Mucosa of rectum (tissue), 2 donors: ENCODE measurements around the gene MYOM1.
"Not testable (repeated sequence)": the region's sequence is repeated elsewhere in the genome, so short reads cannot be mapped to it uniquely, and the experiment has no call there.

ENCODE experiments used
- H3K27ac ChIP-seq, 2 donors: one replicate each; pipeline ENCODE4 v1.7.0; 2013; ENCODE audit warnings: inconsistent platforms in 2 of 2, low read depth in 2 of 2, low read length in 2 of 2
- H3K27me3 ChIP-seq, 2 donors: one replicate each; pipeline ENCODE4 v1.7.0; 2013; ENCODE audit warnings: low read length in 2 of 2; ENCODE audit not compliant: control insufficient read depth in 2 of 2, insufficient read depth in 2 of 2
- H3K36me3 ChIP-seq, 2 donors: one replicate each; pipeline ENCODE4 v1.7.0; 2013; ENCODE audit warnings: low read length in 2 of 2; ENCODE audit not compliant: control insufficient read depth in 2 of 2, insufficient read depth in 2 of 2
- H3K4me1 ChIP-seq, 2 donors: one replicate each; pipeline ENCODE4 v1.7.0; 2013; ENCODE audit warnings: low read length in 2 of 2, mild to moderate bottlenecking in 1 of 2; ENCODE audit not compliant: control insufficient read depth in 2 of 2, insufficient read depth in 2 of 2
- H3K4me3 ChIP-seq, 2 donors: one replicate each; pipeline ENCODE4 v1.7.0; 2013; ENCODE audit warnings: low read length in 2 of 2
- H3K9ac ChIP-seq, 2 donors: one replicate each; pipeline ENCODE4 v1.7.0; 2013; ENCODE audit warnings: low read length in 2 of 2, low read depth in 1 of 2, mild to moderate bottlenecking in 1 of 2
- H3K9me3 ChIP-seq, 2 donors: one replicate each; pipeline ENCODE4 v1.7.0; 2013; ENCODE audit warnings: low read length in 2 of 2; ENCODE audit not compliant: control insufficient read depth in 2 of 2
- donor health status: healthy.
- donor health status: Normal muscosa, but diverticular disease.

MYOM1 gene

GRCh38 chr18:3221496-3221895, 1.7 kb upstream of the MYOM1 start:
- Histone ChIP-seq H3K27ac (no peak overlapping the region), H3K36me3 (no peaks in the 10 kb centered on the region), H3K27me3 (no peaks in the 10 kb centered on the region), H3K9ac (no peak overlapping the region), H3K4me3 (no peak overlapping the region), H3K4me1 (peaks cover 10 to 17% of the 10 kb centered on the region in 2 donors), H3K9me3 (no peaks in the 10 kb centered on the region)

- not testable (repeated sequence) for H3K9ac ChIP-seq, H3K27me3 ChIP-seq, H3K4me3 ChIP-seq, H3K36me3 ChIP-seq, H3K9me3 ChIP-seq, H3K27ac ChIP-seq
- H3K4me1 ChIP-seq, result peaks cover 10 to 19% of the 10 kb centered on the region in 2 donors
These were observed 1.1 kb upstream of the MYOM1 start for GRCh38 chr18:3220868-3221267.

- Histone ChIP-seq H3K9me3 (no peaks in the 10 kb centered on the region), H3K27me3 (no peaks in the 10 kb centered on the region), H3K4me1 (peaks cover 10 to 16% of the 10 kb centered on the region in 2 donors), H3K27ac (peak overlapping the region in 1 of 2 donors; percentile 11), H3K9ac (no peak overlapping the region), H3K36me3 (no peaks in the 10 kb centered on the region), H3K4me3 (peak overlapping the region in 1 of 2 donors; percentile 24)
These were observed 532 bp downstream of the MYOM1 start for GRCh38 chr18:3219241-3219630.

GRCh38 chr18:3218819-3219218, 949 bp downstream of the MYOM1 start:
- H3K27me3 ChIP-seq, result no peaks in the 10 kb centered on the region
- peaks cover 10 to 16% of the 10 kb centered on the region in 2 donors for H3K4me1 ChIP-seq
- no peaks in the 10 kb centered on the region for H3K9me3 ChIP-seq
- H3K36me3 ChIP-seq, result no peaks in the 10 kb centered on the region
- no peak overlapping the region for H3K27ac ChIP-seq
- H3K4me3 ChIP-seq, result no peak overlapping the region
- H3K9ac ChIP-seq, result no peak overlapping the region

- Histone ChIP-seq H3K36me3 (no peaks in the 10 kb centered on the region), H3K27me3 (no peaks in the 10 kb centered on the region), H3K4me1 (peaks cover 10 to 23% of the 10 kb centered on the region in 2 donors), H3K4me3 (peak overlapping the region; percentile 20 to 27), H3K9me3 (no peaks in the 10 kb centered on the region), H3K27ac (peak overlapping the region in 1 of 2 donors; percentile 82), H3K9ac (no peak overlapping the region)
These were observed 1.7 kb downstream of the MYOM1 start for GRCh38 chr18:3217948-3218647.

DNA sequence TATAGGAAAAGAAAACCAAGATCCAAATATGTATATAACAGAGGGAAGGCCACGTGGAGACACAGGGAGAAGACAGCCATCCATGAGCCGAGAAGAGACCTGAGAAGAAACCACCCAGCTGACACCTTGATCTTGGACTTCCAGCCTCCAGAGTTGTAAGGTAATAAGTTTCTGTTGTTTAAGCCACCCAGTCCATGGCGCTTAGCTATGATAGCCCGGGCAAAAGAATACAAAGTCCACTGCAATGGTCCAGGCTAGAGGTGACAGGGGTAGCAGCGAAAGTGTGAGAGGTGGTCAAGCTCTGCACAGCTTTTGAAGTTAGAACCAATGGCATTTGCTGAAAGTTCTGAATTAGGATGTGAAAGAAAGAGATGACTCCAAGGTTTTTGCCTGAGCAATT, 2.8 kb downstream of the MYOM1 start:
- Histone ChIP-seq H3K27ac (peak overlapping the region; percentile 64 to 82), H3K4me1 (peaks cover 10 to 24% of the 10 kb centered on the region in 2 donors), H3K4me3 (peak overlapping the region in 1 of 2 donors; percentile 4)

GRCh38 chr18:3214855-3215637, 4.7 kb downstream of the MYOM1 start:
- H3K36me3 ChIP-seq, result no peaks in the 10 kb centered on the region
- peaks cover 12 to 24% of the 10 kb centered on the region in 2 donors for H3K4me1 ChIP-seq
- no peak overlapping the region for H3K9ac ChIP-seq
- H3K9me3 ChIP-seq, result no peaks in the 10 kb centered on the region
- H3K27me3 ChIP-seq, result no peaks in the 10 kb centered on the region
- H3K4me3 ChIP-seq, result no peak overlapping the region
- no peak overlapping the region for H3K27ac ChIP-seq

More for the DNA sequence above, 2.8 kb downstream of the MYOM1 start:
- Histone ChIP-seq H3K27me3 (no peaks in the 10 kb centered on the region), H3K9ac (no peak overlapping the region), H3K9me3 (no peaks in the 10 kb centered on the region), H3K36me3 (no peaks in the 10 kb centered on the region)

DNA sequence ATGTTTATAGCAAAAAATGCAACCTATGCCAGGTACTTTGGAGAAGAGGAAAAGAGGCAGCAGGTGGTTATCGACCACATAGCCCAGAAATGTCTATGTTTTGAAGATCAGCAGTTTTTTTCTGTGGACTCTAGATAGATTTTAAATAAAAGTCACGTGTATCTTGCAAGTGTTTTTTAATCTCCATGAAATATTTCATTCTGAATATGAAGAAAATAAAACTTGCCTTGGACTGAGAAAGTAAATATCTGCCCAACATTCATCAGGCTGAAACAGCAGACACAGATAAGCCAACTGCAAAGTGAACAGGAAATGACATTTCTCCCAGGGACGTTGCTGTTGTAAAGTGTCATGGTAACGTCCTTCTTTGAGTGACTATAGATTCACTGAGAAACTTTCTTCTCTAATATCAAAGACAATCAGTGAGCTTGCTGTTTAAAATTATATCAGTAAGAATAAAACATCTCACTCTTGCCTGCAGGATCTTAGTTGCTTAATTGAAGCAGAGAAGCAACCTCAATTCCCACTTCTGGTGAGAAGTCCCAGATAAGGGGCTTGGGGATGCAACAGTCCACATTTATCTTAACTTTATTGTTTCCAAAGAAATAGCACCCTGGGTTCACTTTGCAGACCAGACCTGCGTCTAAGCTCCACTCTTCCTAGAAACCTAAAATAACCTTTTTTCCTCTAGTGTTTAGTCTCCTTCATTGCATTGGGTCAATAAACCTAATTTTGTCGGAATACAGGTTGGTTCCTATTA, 6.3 kb downstream of the MYOM1 start:
- no peaks in the 10 kb centered on the region for H3K27me3 ChIP-seq
- H3K9me3 ChIP-seq, result no peaks in the 10 kb centered on the region
- H3K9ac ChIP-seq, result no peak overlapping the region
- peaks cover 12 to 27% of the 10 kb centered on the region in 2 donors for H3K4me1 ChIP-seq
- H3K27ac ChIP-seq, result no peak overlapping the region
- no peak overlapping the region for H3K4me3 ChIP-seq
- no peaks in the 10 kb centered on the region for H3K36me3 ChIP-seq

DNA sequence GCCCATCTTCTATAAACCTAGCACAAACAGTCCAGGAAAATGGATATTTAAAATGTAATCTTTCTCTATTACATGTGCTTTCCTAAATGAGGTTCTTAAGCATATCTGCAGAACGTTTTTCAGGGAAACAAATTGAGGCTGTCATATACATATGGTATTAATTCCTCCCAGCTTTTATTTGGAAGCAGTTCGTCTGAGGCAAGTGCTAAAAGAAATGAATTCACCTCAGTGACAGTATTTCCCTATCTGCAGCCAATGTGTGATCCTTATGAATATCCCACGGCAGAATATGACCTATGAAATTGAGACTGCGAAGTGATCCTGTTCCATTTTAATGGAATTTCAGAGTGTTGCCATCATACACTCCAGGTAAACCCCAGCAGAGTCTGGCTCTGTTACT, 7.1 kb downstream of the MYOM1 start:
- H3K4me1 ChIP-seq, result peaks cover 9 to 23% of the 10 kb centered on the region in 2 donors
- H3K9me3 ChIP-seq, result no peaks in the 10 kb centered on the region
- no peaks in the 10 kb centered on the region for H3K36me3 ChIP-seq
- H3K4me3 ChIP-seq, result no peak overlapping the region
- H3K27ac ChIP-seq, result no peak overlapping the region
- no peaks in the 10 kb centered on the region for H3K27me3 ChIP-seq
- H3K9ac ChIP-seq, result no peak overlapping the region
